ENCODE data around the gene SUN5.

DNA sequence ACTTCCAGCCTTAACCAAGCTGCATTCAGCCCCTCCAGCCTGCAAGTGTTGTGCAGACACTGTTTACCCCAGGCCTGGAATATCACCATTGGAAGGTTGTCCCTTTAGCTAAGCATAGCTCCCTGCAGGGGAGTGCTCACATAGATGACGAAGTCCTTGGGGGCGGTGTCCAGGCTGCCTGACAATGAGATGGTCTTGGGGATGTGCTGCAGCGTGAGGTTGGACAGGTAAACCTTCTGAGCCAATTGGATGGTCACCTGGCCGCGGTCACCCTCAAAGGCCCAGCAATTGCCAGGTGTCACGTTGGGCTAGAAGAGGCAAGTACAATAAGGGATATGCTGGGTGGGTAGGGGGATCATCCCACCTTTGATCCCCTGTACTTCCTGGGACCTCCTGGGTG is 18.6 kb downstream of the SUN5 start:
- TF ChIP-seq GATA2 (IDR thresholded peaks at IDR 0.05; ENCODE audit: low read depth, low read length) (no peak), GATA3 (IDR thresholded peaks at IDR 0.05; ENCODE audit: low read depth, low read length) (no peak)

Data from SH-SY5Y (cell line).